HAP-1 (cell line): ENCODE data around the gene THBS4.
"Not testable (repeated sequence)": the region's sequence is repeated elsewhere in the genome, so short reads cannot be mapped to it uniquely, and the experiment has no call there.

Experiments
- DNase-seq, 2 experiments: peaks; one replicate each; pipeline ENCODE4 v3.0.0-alpha.2; 2016 to 2020; ENCODE audit warnings: low spot score in 2 of 2
- H3K27me3 ChIP-seq: fragments of 250-450 bp; sonication (Bioruptor Pico); 2 replicates; pipeline ENCODE4 v1.5.1; 2020; ENCODE audit warnings: low read depth, mild to moderate bottlenecking, moderate library complexity
- H3K36me3 ChIP-seq: fragments of 250-450 bp; sonication (Bioruptor Pico); replicated peaks from 2 replicates; pipeline ENCODE4 v1.5.1; 2020; ENCODE audit warnings: mild to moderate bottlenecking
- H3K4me1 ChIP-seq: fragments of 250-450 bp; sonication (Bioruptor Pico); 2 replicates; pipeline ENCODE4 v1.5.1; 2020; ENCODE audit warnings: mild to moderate bottlenecking
- H3K4me3 ChIP-seq: fragments of 250-450 bp; sonication (Bioruptor Pico); 2 replicates; pipeline ENCODE4 v1.5.1; 2020; ENCODE audit warnings: mild to moderate bottlenecking, moderate library complexity
- H3K9me3 ChIP-seq: fragments of 250-450 bp; sonication (Bioruptor Pico); 2 replicates; pipeline ENCODE4 v1.5.1; 2020; ENCODE audit warnings: mild to moderate bottlenecking, moderate library complexity
- in situ Hi-C: fragments of 300-500 bp; cut with MboI; formaldehyde crosslinking; loops from 3 replicates; pipeline ENCODE4 v1.14.3; 2020; ENCODE audit warnings: low sequenced_read_pairs, inconsistent platforms, mixed read lengths

Gene THBS4

GRCh38 chr5:80094236-80094738, 59.1 kb downstream of the THBS4 start:
- H3K27me3 ChIP-seq, result no peaks in the 10 kb centered on the region
- DNase-seq, result no peak
- in situ Hi-C loops, result loop anchor here (5.0 to 25.0 kb wide), 2 partner anchors 203 to 568 kb away; partner anchors contain the start of genes DHFR and MSH3

GRCh38 chr5:80097451-80097850, 62.3 kb downstream of the THBS4 start:
- no peak for DNase-seq
- no peaks in the 10 kb centered on the region for H3K4me1 ChIP-seq
- H3K36me3 ChIP-seq, result no peaks in the 10 kb centered on the region
- in situ Hi-C loops, result loop anchor here (25.0 kb wide), 1 partner anchor 565 kb away; the partner anchor contains the start of genes DHFR and MSH3
- H3K27me3 ChIP-seq, result no peaks in the 10 kb centered on the region
- H3K9me3 ChIP-seq, result no peaks in the 10 kb centered on the region
- no peak overlapping the region for H3K4me3 ChIP-seq

More at GRCh38 chr5:80094236-80094738, 59.1 kb downstream of the THBS4 start:
- no peaks in the 10 kb centered on the region for H3K9me3 ChIP-seq
- H3K4me1 ChIP-seq, result no peaks in the 10 kb centered on the region
- H3K4me3 ChIP-seq, result no peak overlapping the region
- H3K36me3 ChIP-seq, result no peaks in the 10 kb centered on the region

- Histone ChIP-seq H3K4me1 (no peaks in the 10 kb centered on the region), H3K4me3 (no peak overlapping the region), H3K36me3 (no peaks in the 10 kb centered on the region), H3K9me3 (no peaks in the 10 kb centered on the region), H3K27me3 (no peaks in the 10 kb centered on the region)
- in situ Hi-C loops, result no loop called here
- DNase-seq, result no peak
Measured at GRCh38 chr5:80101993-80102392, 66.8 kb downstream of the THBS4 start.

- no peak for DNase-seq
- H3K36me3 ChIP-seq, result no peaks in the 10 kb centered on the region
- no peak overlapping the region for H3K4me3 ChIP-seq
- no peaks in the 10 kb centered on the region for H3K9me3 ChIP-seq
- in situ Hi-C loops, result no loop called here
- no peaks in the 10 kb centered on the region for H3K27me3 ChIP-seq
- H3K4me1 ChIP-seq, result no peaks in the 10 kb centered on the region
Measured at GRCh38 chr5:80103371-80103770, 68.2 kb downstream of the THBS4 start.

GRCh38 chr5:80105698-80106439, 70.7 kb downstream of the THBS4 start:
- DNase-seq, result no peak
- in situ Hi-C loops, result no loop called here
- no peaks in the 10 kb centered on the region for H3K9me3 ChIP-seq
- H3K4me3 ChIP-seq, result no peak overlapping the region
- no peaks in the 10 kb centered on the region for H3K4me1 ChIP-seq
- H3K27me3 ChIP-seq, result no peaks in the 10 kb centered on the region
- no peaks in the 10 kb centered on the region for H3K36me3 ChIP-seq

- DNase-seq, result no peak
- Histone ChIP-seq H3K27me3 (no peaks in the 10 kb centered on the region), H3K36me3 (no peaks in the 10 kb centered on the region), H3K4me3 (no peak overlapping the region), H3K9me3 (no peaks in the 10 kb centered on the region), H3K4me1 (no peaks in the 10 kb centered on the region)
- in situ Hi-C loops, result no loop called here
Measured at GRCh38 chr5:80106916-80107315, 71.8 kb downstream of the THBS4 start.

- no peak overlapping the region for H3K4me3 ChIP-seq
- no peaks in the 10 kb centered on the region for H3K36me3 ChIP-seq
- no peaks in the 10 kb centered on the region for H3K27me3 ChIP-seq
- in situ Hi-C loops, result no loop called here
- no peak for DNase-seq
- H3K4me1 ChIP-seq, result no peaks in the 10 kb centered on the region
- no peaks in the 10 kb centered on the region for H3K9me3 ChIP-seq
Measured at GRCh38 chr5:80109646-80110478, 74.7 kb downstream of the THBS4 start.

- H3K4me1 ChIP-seq, in situ Hi-C loops, H3K27me3 ChIP-seq, H3K4me3 ChIP-seq, H3K9me3 ChIP-seq, DNase-seq, H3K36me3 ChIP-seq: not testable (repeated sequence)
Measured at GRCh38 chr5:80111376-80111990, 76.3 kb downstream of the THBS4 start.

GRCh38 chr5:80114860-80115259, 79.7 kb downstream of the THBS4 start:
- DNase-seq, result no peak
- H3K36me3 ChIP-seq, result no peaks in the 10 kb centered on the region
- H3K4me3 ChIP-seq, result no peak overlapping the region
- H3K9me3 ChIP-seq, result no peaks in the 10 kb centered on the region
- no peaks in the 10 kb centered on the region for H3K27me3 ChIP-seq
- in situ Hi-C loops, result no loop called here
- no peaks in the 10 kb centered on the region for H3K4me1 ChIP-seq

- in situ Hi-C loops, result no loop called here
- no peaks in the 10 kb centered on the region for H3K36me3 ChIP-seq
- H3K4me3 ChIP-seq, result no peak overlapping the region
- no peaks in the 10 kb centered on the region for H3K27me3 ChIP-seq
- no peak for DNase-seq
- H3K9me3 ChIP-seq, result no peaks in the 10 kb centered on the region
- no peaks in the 10 kb centered on the region for H3K4me1 ChIP-seq
Measured at GRCh38 chr5:80116000-80116399, 80.9 kb downstream of the THBS4 start.

GRCh38 chr5:80116465-80116864, 81.3 kb downstream of the THBS4 start:
- DNase-seq, result no peak
- in situ Hi-C loops, result no loop called here
- Histone ChIP-seq H3K4me1 (no peaks in the 10 kb centered on the region), H3K9me3 (no peaks in the 10 kb centered on the region), H3K4me3 (no peak overlapping the region), H3K36me3 (no peaks in the 10 kb centered on the region), H3K27me3 (no peaks in the 10 kb centered on the region)

- Histone ChIP-seq H3K4me3 (no peak overlapping the region), H3K27me3 (no peaks in the 10 kb centered on the region), H3K36me3 (no peaks in the 10 kb centered on the region), H3K4me1 (no peaks in the 10 kb centered on the region), H3K9me3 (no peaks in the 10 kb centered on the region)
- DNase-seq, result no peak
- in situ Hi-C loops, result no loop called here
Measured at GRCh38 chr5:80117446-80117845, 82.3 kb downstream of the THBS4 start.

- no peak for DNase-seq
- no peak overlapping the region for H3K4me3 ChIP-seq
- no peaks in the 10 kb centered on the region for H3K36me3 ChIP-seq
- no peaks in the 10 kb centered on the region for H3K4me1 ChIP-seq
- in situ Hi-C loops, result no loop called here
- H3K27me3 ChIP-seq, result no peaks in the 10 kb centered on the region
- H3K9me3 ChIP-seq, result no peaks in the 10 kb centered on the region
Measured at GRCh38 chr5:80119372-80119771, 84.2 kb downstream of the THBS4 start.

GRCh38 chr5:80122579-80122978, 87.4 kb downstream of the THBS4 start:
- Histone ChIP-seq H3K36me3 (no peaks in the 10 kb centered on the region), H3K9me3 (no peaks in the 10 kb centered on the region), H3K4me3 (no peak overlapping the region), H3K27me3 (no peaks in the 10 kb centered on the region), H3K4me1 (no peaks in the 10 kb centered on the region)
- DNase-seq, result no peak
- in situ Hi-C loops, result no loop called here
